NT2/D1 (cell line): ENCODE data around the gene KRTAP20-2.

ENCODE experiments used
- SUZ12 ChIP-seq: IDR thresholded peaks from 2 replicates; pipeline ENCODE4 v1.6.1; 2011; ENCODE audit not compliant: insufficient read length, insufficient read depth; ENCODE audit errors: extremely low read depth
- YY1 ChIP-seq: IDR thresholded peaks from 2 replicates; pipeline ENCODE4 v1.6.1; 2011; ENCODE audit not compliant: insufficient read length, insufficient read depth
- ZNF274 ChIP-seq: IDR thresholded peaks from 2 replicates; pipeline ENCODE4 v1.6.1; 2011; ENCODE audit warnings: mild to moderate bottlenecking, low read depth, low read length

DNA sequence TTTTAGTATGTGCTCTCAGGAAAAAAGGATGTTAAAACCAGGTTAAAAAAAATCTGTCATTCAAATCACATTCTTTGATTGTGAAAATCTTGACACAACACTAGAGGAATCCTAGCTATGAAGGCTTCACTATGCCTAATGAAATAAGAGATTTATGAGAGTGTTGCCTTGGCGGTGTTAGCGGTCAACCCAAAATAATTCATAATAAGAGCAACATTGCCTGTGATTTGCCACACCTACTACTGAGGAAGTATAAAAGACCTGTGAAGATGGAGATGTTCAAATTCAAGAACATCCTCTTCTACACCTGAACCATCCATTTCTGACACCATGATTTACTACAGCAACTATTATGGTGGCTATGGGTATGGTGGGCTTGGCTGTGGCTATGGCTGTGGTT is 18.9 kb upstream of the KRTAP20-2 start, which contains the start of gene KRTAP20-1:
- no peak for TF ChIP-seq SUZ12
- no peak for TF ChIP-seq ZNF274
- TF ChIP-seq YY1, result no peak
